Endothelial cell of coronary artery (primary cell): ENCODE results near the gene CCNT2. TPM values are rescaled to one million over a fixed set of nuclear protein-coding genes. Genes with fewer than 3 reads are reported as not detected.

Experiments
- total RNA-seq: library from RNA; depleted of rRNA; stranded (reverse); fragments of >200 nt; gene quantifications from 2 replicates; pipeline ENCODE4 v1.2.3, GENCODE V29; 2014

Gene CCNT2
- 26.7 and 28.9 TPM in 2 replicates for total RNA-seq

GRCh38 chr2:134918526-134919340 is at the start of gene CCNT2:
TSS of gene CCNT2 (plus strand) at chr2:134918822. CDS start at chr2:134918855, 33 bp downstream.

Other genes starting within 250 kb of the CCNT2 start
- 2.3 and 6.6 TPM in 2 replicates for gene TMEM163, start 199.8 kb upstream of the CCNT2 start, total RNA-seq
- not detected in 2 replicates for gene ACMSD, start 80.2 kb upstream of the CCNT2 start, total RNA-seq
- gene MAP3K19, start 128.6 kb downstream of the CCNT2 start, total RNA-seq: not detected in 2 replicates
- 50.7 and 69.2 TPM in 2 replicates for gene RAB3GAP1, start 133.5 kb downstream of the CCNT2 start, total RNA-seq